ENCODE data around the gene SLC5A1. TPM values are rescaled to one million over a fixed set of nuclear protein-coding genes. Genes with fewer than 3 reads are reported as not detected.

Gene SLC5A1
- total RNA-seq, 4 donors from 2014 or later, result 0.16 to 1.2 TPM; not detected in 2

DNA sequence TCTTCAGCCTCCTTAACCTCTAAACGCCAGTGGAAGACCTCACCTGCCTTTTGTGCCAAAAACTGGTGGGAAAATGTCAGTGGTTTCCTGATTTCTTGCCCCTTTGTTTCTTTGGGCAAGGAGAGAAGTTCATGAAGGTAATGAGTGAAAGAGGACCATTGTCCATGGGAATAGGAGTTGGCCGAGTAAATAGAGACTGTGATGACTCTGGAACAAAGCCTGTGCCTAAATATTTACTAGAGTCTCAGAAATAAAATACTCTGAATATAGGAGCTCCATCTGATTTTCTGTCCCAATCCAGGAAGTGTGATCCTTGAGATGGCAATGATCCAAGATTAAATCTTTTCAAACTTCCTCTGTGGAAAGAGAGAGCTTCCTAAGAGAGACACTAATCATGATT, 12.0 kb downstream of the SLC5A1 start:
- H3K9me3 ChIP-seq, result no peaks in the 10 kb centered on the region
- H3K27me3 ChIP-seq, result peaks cover 9% of the 10 kb centered on the region
- ATAC-seq, result no peak
- H3K27ac ChIP-seq, result no peak overlapping the region
- no peaks in the 10 kb centered on the region for H3K36me3 ChIP-seq
- 42 to 43% methylated on average over 1 to 2 of the region's 2 CpGs for WGBS, 2 donors (ENCODE audit: low coverage in 1 of 2)
- no peaks in the 10 kb centered on the region for H3K4me1 ChIP-seq
- H3K4me3 ChIP-seq, result no peak overlapping the region
- TF ChIP-seq EP300 (IDR thresholded peaks at IDR 0.05) (no peak), POLR2A (IDR thresholded peaks at IDR 0.05) (no peak), POLR2AphosphoS5 (IDR thresholded peaks at IDR 0.05) (no peak)
- TF ChIP-seq, protein P1, sequence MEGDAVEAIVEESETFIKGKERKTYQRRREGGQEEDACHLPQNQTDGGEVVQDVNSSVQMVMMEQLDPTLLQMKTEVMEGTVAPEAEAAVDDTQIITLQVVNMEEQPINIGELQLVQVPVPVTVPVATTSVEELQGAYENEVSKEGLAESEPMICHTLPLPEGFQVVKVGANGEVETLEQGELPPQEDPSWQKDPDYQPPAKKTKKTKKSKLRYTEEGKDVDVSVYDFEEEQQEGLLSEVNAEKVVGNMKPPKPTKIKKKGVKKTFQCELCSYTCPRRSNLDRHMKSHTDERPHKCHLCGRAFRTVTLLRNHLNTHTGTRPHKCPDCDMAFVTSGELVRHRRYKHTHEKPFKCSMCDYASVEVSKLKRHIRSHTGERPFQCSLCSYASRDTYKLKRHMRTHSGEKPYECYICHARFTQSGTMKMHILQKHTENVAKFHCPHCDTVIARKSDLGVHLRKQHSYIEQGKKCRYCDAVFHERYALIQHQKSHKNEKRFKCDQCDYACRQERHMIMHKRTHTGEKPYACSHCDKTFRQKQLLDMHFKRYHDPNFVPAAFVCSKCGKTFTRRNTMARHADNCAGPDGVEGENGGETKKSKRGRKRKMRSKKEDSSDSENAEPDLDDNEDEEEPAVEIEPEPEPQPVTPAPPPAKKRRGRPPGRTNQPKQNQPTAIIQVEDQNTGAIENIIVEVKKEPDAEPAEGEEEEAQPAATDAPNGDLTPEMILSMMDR (IDR thresholded peaks at IDR 0.05), result no peak

DNA sequence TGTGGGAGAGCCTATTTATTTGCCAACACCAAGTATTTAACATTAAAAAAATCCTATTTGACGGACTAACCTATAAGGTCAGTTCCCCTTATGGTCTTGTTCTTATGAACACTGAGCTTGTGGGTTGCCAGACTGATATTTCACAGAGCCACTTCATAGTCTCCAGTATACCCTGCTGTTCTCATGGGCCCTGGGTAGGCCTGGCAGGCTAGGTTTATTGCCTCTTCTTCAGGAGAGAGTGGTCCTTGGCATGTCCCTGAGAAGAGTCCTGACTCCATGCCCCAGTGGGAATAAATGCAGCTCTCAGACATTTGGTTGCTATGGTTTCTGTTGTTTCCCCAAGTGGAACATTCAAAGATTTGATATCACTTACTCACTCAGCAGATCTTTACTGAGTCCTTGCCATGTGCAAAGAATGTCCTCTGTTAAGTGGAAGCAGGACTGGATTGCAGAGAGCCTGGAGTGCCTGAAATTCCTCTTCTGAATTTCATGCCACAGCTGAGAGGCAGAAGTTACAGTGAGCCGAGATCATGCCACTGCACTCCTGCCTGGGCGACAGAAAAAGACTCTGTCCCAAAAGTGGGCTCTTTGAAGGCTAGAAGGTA, 15.7 kb downstream of the SLC5A1 start:
- WGBS, 2 donors (ENCODE audit: low coverage in 1 of 2), result 55 to 100% methylated on average over 1 to 3 of the region's 3 CpGs
- no peak overlapping the region for H3K27ac ChIP-seq
- no peaks in the 10 kb centered on the region for H3K4me1 ChIP-seq
- peaks cover 12% of the 10 kb centered on the region for H3K27me3 ChIP-seq
- TF ChIP-seq, protein P1 (IDR thresholded peaks at IDR 0.05), result no peak
- no peak for TF ChIP-seq EP300 (IDR thresholded peaks at IDR 0.05)
- TF ChIP-seq POLR2A (IDR thresholded peaks at IDR 0.05), result no peak
- TF ChIP-seq POLR2AphosphoS5 (IDR thresholded peaks at IDR 0.05), result no peak
- no peaks in the 10 kb centered on the region for H3K36me3 ChIP-seq
- ATAC-seq, result no peak
- H3K9me3 ChIP-seq, result peaks cover 0 to 8% (median 0%) of the 10 kb centered on the region in 3 donors
- no peak overlapping the region for H3K4me3 ChIP-seq

DNA sequence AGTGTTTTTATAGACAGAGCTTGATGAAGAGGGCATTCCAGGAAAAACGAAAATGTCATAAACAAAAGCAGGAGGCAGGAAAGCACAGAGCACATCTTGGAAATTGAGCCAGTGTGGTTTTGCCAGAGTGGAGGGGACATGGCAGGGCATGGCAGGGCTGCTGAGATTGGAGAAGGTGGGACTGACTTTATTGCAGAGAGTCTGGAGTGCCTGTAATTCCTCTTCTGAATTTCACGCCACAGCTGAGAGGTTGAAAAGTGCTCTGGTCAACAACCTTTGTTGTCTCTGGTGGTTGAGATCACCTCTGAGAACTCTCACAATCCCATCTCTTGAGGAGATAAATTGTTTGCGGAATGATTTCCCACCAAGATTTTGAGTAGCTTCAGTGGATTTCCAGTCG, 16.4 kb downstream of the SLC5A1 start:
- Histone ChIP-seq H3K27ac (no peak overlapping the region), H3K4me3 (no peak overlapping the region), H3K4me1 (no peaks in the 10 kb centered on the region), H3K27me3 (peaks cover 7% of the 10 kb centered on the region), H3K36me3 (no peaks in the 10 kb centered on the region), H3K9me3 (peaks cover 0 to 8% (median 0%) of the 10 kb centered on the region in 3 donors)
- no peak for ATAC-seq
- TF ChIP-seq EP300 (IDR thresholded peaks at IDR 0.05), result no peak
- TF ChIP-seq POLR2A (IDR thresholded peaks at IDR 0.05), result no peak
- TF ChIP-seq, protein P1 (IDR thresholded peaks at IDR 0.05), result no peak
- TF ChIP-seq POLR2AphosphoS5 (IDR thresholded peaks at IDR 0.05), result no peak
- 49 to 71% methylated on average over 4 of the region's 4 CpGs for WGBS, 2 donors (ENCODE audit: low coverage in 1 of 2)

DNA sequence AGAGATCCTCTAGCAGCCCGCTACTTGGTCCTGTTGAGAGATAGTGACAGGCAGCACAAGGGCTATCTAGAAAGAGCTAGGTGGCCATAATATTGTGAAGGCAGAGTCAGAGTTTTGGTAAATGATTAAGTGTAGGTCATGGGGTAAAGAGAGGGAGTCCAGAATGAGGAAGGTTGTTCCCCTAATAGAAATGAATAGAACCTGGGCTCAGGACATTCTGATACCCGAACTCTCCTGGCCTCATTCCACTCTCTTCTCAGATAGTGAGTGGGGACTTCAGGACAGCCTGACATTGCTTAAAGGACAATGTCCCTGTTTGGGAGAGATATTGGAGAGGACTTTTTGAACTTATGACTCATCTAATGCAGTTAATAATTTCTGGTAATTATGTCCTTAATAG, 20.6 kb downstream of the SLC5A1 start:
- ATAC-seq, result no peak
- H3K36me3 ChIP-seq, result no peaks in the 10 kb centered on the region

More for the DNA sequence above, 20.6 kb downstream of the SLC5A1 start:
- 57 to 69% methylated on average over 1 to 2 of the region's 2 CpGs for WGBS, 2 donors (ENCODE audit: low coverage in 1 of 2)
- Histone ChIP-seq H3K9me3 (peaks cover 0 to 8% (median 0%) of the 10 kb centered on the region in 3 donors), H3K27ac (no peak overlapping the region), H3K27me3 (peaks cover 19% of the 10 kb centered on the region), H3K4me1 (no peaks in the 10 kb centered on the region), H3K4me3 (no peak overlapping the region)
- no peak for TF ChIP-seq POLR2AphosphoS5 (IDR thresholded peaks at IDR 0.05)
- TF ChIP-seq, protein P1 (IDR thresholded peaks at IDR 0.05), result no peak
- no peak for TF ChIP-seq POLR2A (IDR thresholded peaks at IDR 0.05)
- no peak for TF ChIP-seq EP300 (IDR thresholded peaks at IDR 0.05)

All from gastroesophageal sphincter (tissue), 4 donors.